Astrocyte (in vitro differentiated cells and primary cell): ENCODE data around the gene CTTNBP2. TPM values are rescaled to one million over a fixed set of nuclear protein-coding genes. Genes with fewer than 3 reads are reported as not detected.

ENCODE experiments used
- DNase-seq: peaks from one replicate; pipeline ENCODE4 v3.0.0-alpha.2; 2010; ENCODE audit warnings: low read depth
- FAIRE-seq: peaks from 2 replicates; lab custom pipeline; 2011; peaks lifted over from hg19 to GRCh38; lab: Jason Lieb, UNC
- H2AFZ ChIP-seq: 2 replicates; pipeline ENCODE4 v1.6.0; 2012; ENCODE audit warnings: low read depth, low read length, inconsistent platforms
- H3K27ac ChIP-seq: 2 replicates; pipeline ENCODE4 v1.5.1; 2011; ENCODE audit warnings: low read depth, low read length, inconsistent platforms
- H3K27me3 ChIP-seq: 2 replicates; pipeline ENCODE4 v1.6.0; 2011; ENCODE audit warnings: low read length, inconsistent platforms; ENCODE audit not compliant: insufficient read depth
- H3K36me3 ChIP-seq: 2 replicates; pipeline ENCODE4 v1.5.1; 2011; ENCODE audit warnings: low read length, inconsistent platforms; ENCODE audit not compliant: insufficient read depth
- H3K4me1 ChIP-seq: 2 replicates; pipeline ENCODE4 v1.5.1; 2011; ENCODE audit warnings: low read length, inconsistent platforms; ENCODE audit not compliant: insufficient read depth
- H3K4me2 ChIP-seq: 2 replicates; pipeline ENCODE4 v1.6.0; 2012; ENCODE audit warnings: low read length, inconsistent platforms
- H3K4me3 ChIP-seq: 2 replicates; pipeline ENCODE4 v1.5.1; 2011; ENCODE audit warnings: low read depth, mild to moderate bottlenecking, low read length, inconsistent platforms; ENCODE audit not compliant: insufficient read depth
- H3K79me2 ChIP-seq: 2 replicates; pipeline ENCODE4 v1.6.0; 2012; ENCODE audit warnings: mild to moderate bottlenecking, low read length, inconsistent platforms; ENCODE audit not compliant: insufficient read depth
- H3K9ac ChIP-seq: 2 replicates; pipeline ENCODE4 v1.6.0; 2012; ENCODE audit warnings: mild to moderate bottlenecking, low read length, inconsistent platforms
- H3K9me3 ChIP-seq: 2 replicates; pipeline ENCODE4 v1.5.1; 2012; ENCODE audit warnings: low read depth, mild to moderate bottlenecking, low read length, inconsistent platforms; ENCODE audit not compliant: insufficient read depth
- H4K20me1 ChIP-seq: 2 replicates; pipeline ENCODE4 v1.6.0; 2012; ENCODE audit warnings: low read length, inconsistent platforms; ENCODE audit not compliant: insufficient read depth
- H3K27ac Mint-ChIP-seq: one replicate; pipeline ENCODE4 v1.8.0; 2021; ENCODE audit warnings: mild to moderate bottlenecking, mixed read lengths; ENCODE audit not compliant: unreplicated experiment
- H3K27me3 Mint-ChIP-seq: one replicate; pipeline ENCODE4 v1.8.0; 2021; ENCODE audit warnings: low read depth, mixed read lengths; ENCODE audit not compliant: unreplicated experiment
- H3K36me3 Mint-ChIP-seq: one replicate; pipeline ENCODE4 v1.8.0; 2021; ENCODE audit warnings: low read depth, mixed read lengths; ENCODE audit not compliant: unreplicated experiment
- H3K4me1 Mint-ChIP-seq: one replicate; pipeline ENCODE4 v1.8.0; 2021; ENCODE audit warnings: low read depth, mixed read lengths; ENCODE audit not compliant: unreplicated experiment
- H3K4me3 Mint-ChIP-seq: one replicate; pipeline ENCODE4 v1.8.0; 2021; ENCODE audit warnings: mild to moderate bottlenecking, moderate library complexity, mixed read lengths; ENCODE audit not compliant: unreplicated experiment
- H3K9me3 Mint-ChIP-seq: one replicate; pipeline ENCODE4 v1.8.0; 2021; ENCODE audit warnings: mild to moderate bottlenecking, mixed read lengths; ENCODE audit not compliant: unreplicated experiment
- EZH2 ChIP-seq: IDR thresholded peaks from 2 replicates; pipeline ENCODE4 v1.6.1; 2012; ENCODE audit warnings: mild to moderate bottlenecking, low read length, inconsistent platforms; ENCODE audit not compliant: insufficient read depth
- total RNA-seq: library from RNA; stranded (reverse); gene quantifications from 2 replicates; pipeline ENCODE4 v1.2.1, GENCODE V29; 2021
- TF ChIP-seq, protein P1 (sequence below): IDR thresholded peaks from 2 replicates; pipeline ENCODE4 v1.5.1; 2011; ENCODE audit warnings: low read depth, mild to moderate bottlenecking, inconsistent platforms, low read length, moderate library complexity; ENCODE audit not compliant: insufficient read depth

Gene CTTNBP2
- total RNA-seq, 1 donor from 2014 or later, result 4.9 TPM

GRCh38 chr7:117841611-117842010, 31.6 kb downstream of the CTTNBP2 start:
- no peak overlapping the region for H2AFZ ChIP-seq
- DNase-seq, result no peak
- no peak overlapping the region for H3K4me3 ChIP-seq
- Mint-ChIP-seq H3K4me1 (no peaks in the 10 kb centered on the region), H3K27me3 (no peaks in the 10 kb centered on the region), H3K4me3 (no peak overlapping the region), H3K9me3 (peaks cover 14% of the 10 kb centered on the region), H3K36me3 (peaks cover 9% of the 10 kb centered on the region), H3K27ac (no peak overlapping the region)
- H3K9me3 ChIP-seq, result no peaks in the 10 kb centered on the region
- H3K4me1 ChIP-seq, result no peaks in the 10 kb centered on the region
- no peak overlapping the region for H3K4me2 ChIP-seq
- H3K27me3 ChIP-seq, result no peaks in the 10 kb centered on the region
- H3K27ac ChIP-seq, result no peak overlapping the region
- TF ChIP-seq EZH2, result no peak
- TF ChIP-seq, protein P1, sequence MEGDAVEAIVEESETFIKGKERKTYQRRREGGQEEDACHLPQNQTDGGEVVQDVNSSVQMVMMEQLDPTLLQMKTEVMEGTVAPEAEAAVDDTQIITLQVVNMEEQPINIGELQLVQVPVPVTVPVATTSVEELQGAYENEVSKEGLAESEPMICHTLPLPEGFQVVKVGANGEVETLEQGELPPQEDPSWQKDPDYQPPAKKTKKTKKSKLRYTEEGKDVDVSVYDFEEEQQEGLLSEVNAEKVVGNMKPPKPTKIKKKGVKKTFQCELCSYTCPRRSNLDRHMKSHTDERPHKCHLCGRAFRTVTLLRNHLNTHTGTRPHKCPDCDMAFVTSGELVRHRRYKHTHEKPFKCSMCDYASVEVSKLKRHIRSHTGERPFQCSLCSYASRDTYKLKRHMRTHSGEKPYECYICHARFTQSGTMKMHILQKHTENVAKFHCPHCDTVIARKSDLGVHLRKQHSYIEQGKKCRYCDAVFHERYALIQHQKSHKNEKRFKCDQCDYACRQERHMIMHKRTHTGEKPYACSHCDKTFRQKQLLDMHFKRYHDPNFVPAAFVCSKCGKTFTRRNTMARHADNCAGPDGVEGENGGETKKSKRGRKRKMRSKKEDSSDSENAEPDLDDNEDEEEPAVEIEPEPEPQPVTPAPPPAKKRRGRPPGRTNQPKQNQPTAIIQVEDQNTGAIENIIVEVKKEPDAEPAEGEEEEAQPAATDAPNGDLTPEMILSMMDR, result no peak
- H3K9ac ChIP-seq, result no peak overlapping the region
- no peak for FAIRE-seq
- H4K20me1 ChIP-seq, result no peaks in the 10 kb centered on the region
- H3K79me2 ChIP-seq, result no peaks in the 10 kb centered on the region
- no peaks in the 10 kb centered on the region for H3K36me3 ChIP-seq

- Histone ChIP-seq H3K4me1 (no peaks in the 10 kb centered on the region), H4K20me1 (no peaks in the 10 kb centered on the region), H3K4me3 (no peak overlapping the region), H3K79me2 (no peaks in the 10 kb centered on the region), H2AFZ (no peak overlapping the region), H3K27ac (no peak overlapping the region), H3K36me3 (no peaks in the 10 kb centered on the region), H3K9ac (no peak overlapping the region), H3K9me3 (no peaks in the 10 kb centered on the region), H3K4me2 (no peak overlapping the region), H3K27me3 (no peaks in the 10 kb centered on the region)
- no peaks in the 10 kb centered on the region for H3K4me1 Mint-ChIP-seq
- FAIRE-seq, result no peak
- DNase-seq, result no peak
- no peak overlapping the region for H3K4me3 Mint-ChIP-seq
- TF ChIP-seq, protein P1, result no peak
- TF ChIP-seq EZH2, result no peak
- H3K9me3 Mint-ChIP-seq, result peaks cover 14% of the 10 kb centered on the region
- no peaks in the 10 kb centered on the region for H3K27me3 Mint-ChIP-seq
- H3K27ac Mint-ChIP-seq, result no peak overlapping the region
- H3K36me3 Mint-ChIP-seq, result peaks cover 9% of the 10 kb centered on the region
Measured at GRCh38 chr7:117841011-117841410, 32.2 kb downstream of the CTTNBP2 start.

DNA sequence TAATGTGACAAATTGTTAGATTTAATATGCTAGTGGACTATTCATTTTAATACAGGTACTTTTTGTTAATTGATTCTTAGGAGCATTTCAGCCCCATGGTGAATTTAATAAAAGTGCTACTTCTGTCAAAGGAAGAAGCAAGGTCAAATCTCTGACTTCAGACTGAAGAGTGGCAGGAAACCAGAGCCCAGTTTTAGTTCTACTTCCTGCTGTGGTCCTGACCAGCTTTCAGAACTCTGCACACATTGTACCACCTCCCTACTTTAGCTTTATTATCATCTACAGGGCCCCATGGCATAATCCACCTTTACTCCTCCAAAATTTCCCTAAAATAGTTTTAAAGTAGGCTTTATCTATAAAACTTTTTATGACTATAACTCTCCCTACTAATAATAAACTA, 33.7 kb downstream of the CTTNBP2 start:
- H3K4me1 ChIP-seq, result no peaks in the 10 kb centered on the region
- Mint-ChIP-seq H3K27ac (no peak overlapping the region), H3K4me1 (no peaks in the 10 kb centered on the region), H3K27me3 (no peaks in the 10 kb centered on the region), H3K36me3 (peaks cover 9% of the 10 kb centered on the region), H3K9me3 (peaks cover 12% of the 10 kb centered on the region), H3K4me3 (no peak overlapping the region)
- TF ChIP-seq, protein P1, result no peak
- no peak for TF ChIP-seq EZH2
- no peak overlapping the region for H2AFZ ChIP-seq
- H3K4me3 ChIP-seq, result no peak overlapping the region
- no peaks in the 10 kb centered on the region for H3K9me3 ChIP-seq
- no peaks in the 10 kb centered on the region for H3K79me2 ChIP-seq
- DNase-seq, result no peak
- no peak overlapping the region for H3K9ac ChIP-seq
- H3K27me3 ChIP-seq, result no peaks in the 10 kb centered on the region
- no peaks in the 10 kb centered on the region for H3K36me3 ChIP-seq
- FAIRE-seq, result no peak
- H3K4me2 ChIP-seq, result no peak overlapping the region
- H4K20me1 ChIP-seq, result no peaks in the 10 kb centered on the region
- H3K27ac ChIP-seq, result no peak overlapping the region
